T1000 (cell line): ENCODE results near the gene SIPA1.
A peak's percentile ranks its signal among the peaks of the same experiment; 100 is the strongest.
"Not testable (repeated sequence)": the region's sequence is repeated elsewhere in the genome, so short reads cannot be mapped to it uniquely, and the experiment has no call there.

Experiments used
- DNase-seq: peaks from one replicate; lab custom pipeline; 2025; ENCODE audit warnings: mixed read lengths; lab: John Stamatoyannopoulos, UW

The SIPA1 gene

DNA sequence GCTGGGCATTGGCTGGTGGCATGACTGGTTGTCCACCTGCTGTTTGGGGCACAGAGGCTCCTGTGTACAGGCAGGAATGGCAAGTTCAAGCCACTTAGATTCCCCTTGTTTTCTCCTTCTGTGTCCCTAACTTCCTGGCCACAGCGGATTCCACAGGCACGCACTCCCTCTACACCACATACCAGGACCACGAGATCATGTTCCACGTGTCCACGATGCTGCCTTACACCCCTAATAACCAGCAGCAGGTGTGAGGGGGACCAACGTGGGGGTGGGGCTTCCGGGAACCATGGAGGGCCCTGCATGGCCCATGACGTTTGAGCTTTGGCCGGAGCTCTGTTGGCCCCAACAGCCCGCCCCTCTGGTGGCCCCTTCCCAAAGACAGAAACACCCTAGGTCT lies 7.8 kb downstream of the SIPA1 start:
- no peak for DNase-seq

DNA sequence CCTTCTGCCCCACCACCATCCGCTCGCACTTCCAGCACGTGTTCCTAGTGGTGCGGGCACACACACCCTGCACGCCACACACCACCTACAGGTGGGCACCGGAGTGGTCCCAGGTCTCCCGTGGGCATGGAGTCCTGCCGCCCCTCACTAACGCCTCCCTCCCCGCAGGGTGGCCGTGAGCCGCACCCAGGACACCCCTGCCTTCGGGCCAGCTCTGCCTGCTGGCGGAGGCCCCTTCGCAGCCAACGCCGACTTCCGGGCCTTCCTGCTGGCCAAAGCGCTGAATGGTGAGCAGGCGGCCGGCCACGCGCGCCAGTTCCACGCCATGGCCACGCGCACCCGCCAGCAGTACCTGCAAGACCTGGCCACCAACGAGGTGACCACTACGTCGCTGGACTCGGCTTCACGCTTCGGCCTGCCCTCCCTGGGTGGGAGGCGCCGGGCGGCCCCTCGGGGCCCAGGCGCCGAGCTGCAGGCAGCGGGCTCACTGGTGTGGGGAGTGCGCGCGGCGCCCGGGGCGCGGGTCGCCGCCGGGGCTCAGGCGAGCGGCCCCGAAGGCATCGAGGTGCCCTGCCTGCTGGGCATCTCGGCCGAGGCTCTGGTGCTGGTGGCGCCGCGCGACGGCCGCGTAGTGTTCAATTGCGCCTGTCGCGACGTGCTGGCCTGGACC lies 8.5 kb downstream of the SIPA1 start:
- DNase-seq = no peak

- no peak for DNase-seq
Measured at GRCh38 chr11:65646958-65647701, 9.2 kb downstream of the SIPA1 start.

DNA sequence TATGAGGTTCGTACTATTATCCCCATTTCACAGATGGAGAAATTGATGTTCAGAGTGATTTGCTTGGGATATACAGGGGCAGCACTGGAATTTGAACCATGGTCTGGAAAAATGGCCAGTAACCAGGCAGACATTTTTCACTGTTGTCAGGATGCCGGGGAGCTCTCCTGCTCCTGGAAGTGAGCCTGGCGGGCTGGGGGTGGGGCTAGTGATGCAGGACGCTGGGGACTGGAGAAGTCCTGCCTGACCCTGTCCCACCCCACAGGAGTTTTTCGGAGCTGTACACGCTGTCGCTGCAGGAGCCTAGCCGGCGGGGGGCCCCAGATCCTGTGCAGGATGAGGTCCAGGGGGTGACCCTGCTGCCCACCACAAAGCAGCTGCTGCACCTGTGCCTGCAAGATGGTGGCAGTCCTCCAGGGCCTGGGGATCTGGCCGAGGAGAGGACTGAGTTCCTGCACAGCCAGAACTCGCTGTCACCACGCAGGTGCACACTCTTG lies 11.1 kb downstream of the SIPA1 start:
- DNase-seq = no peak

GRCh38 chr11:65649656-65650546 lies 12.0 kb downstream of the SIPA1 start:
- no peak for DNase-seq

GRCh38 chr11:65650547-65651338 lies 12.8 kb downstream of the SIPA1 start:
- DNase-seq = no peak

- no peak for DNase-seq
Measured at GRCh38 chr11:65651339-65651588, 13.4 kb downstream of the SIPA1 start.

DNA sequence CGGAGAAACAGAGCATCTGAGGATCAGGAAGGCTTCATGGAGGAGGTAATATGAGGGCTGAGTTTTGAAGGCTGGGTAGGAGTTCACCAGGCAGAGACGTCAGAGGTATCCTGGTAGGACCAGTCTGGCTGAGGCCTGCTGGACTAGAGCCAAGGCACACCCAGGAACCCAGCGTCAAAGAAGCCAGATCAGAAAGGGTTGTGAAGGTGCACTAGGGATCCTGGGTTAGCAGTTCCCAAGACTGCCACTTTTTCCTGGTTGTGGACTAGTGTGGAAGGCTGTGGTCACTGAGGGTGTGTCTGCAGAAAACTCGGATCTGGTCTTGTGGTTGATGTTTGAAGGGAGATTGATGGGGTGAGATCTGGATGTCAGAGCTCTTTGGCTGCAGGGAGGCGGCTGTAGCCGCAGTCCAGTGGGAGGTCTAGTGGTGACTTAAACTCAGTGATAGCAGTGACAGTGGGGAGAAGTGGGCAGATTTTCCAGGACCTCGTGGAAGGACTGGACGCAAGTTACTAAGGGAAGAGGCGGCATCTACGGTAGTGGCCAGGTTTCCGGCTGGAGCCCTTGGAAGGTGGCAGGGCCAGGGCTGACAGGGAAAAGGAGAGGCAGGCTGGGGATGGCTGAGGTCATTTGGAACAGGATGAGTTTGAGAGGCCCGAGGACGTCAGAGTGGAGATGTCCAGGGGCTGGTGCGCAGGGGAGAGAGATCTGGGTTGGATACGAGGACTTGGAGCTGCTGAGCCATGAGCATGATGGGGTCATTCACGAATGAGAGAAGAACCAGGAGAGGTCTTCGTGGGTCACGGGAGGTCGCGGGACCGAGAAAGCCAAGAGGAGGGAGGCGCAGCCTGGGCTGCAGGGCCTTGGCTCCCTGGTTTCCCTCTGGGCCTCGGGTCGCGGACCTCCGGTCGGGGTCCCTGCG lies 13.9 kb downstream of the SIPA1 start:
- no peak for DNase-seq

- DNase-seq = peak; percentile 95
Measured at GRCh38 chr11:65652511-65653228, 14.8 kb downstream of the SIPA1 start.

- DNase-seq = no peak
Measured at GRCh38 chr11:65653229-65654225, 15.6 kb downstream of the SIPA1 start.

DNA sequence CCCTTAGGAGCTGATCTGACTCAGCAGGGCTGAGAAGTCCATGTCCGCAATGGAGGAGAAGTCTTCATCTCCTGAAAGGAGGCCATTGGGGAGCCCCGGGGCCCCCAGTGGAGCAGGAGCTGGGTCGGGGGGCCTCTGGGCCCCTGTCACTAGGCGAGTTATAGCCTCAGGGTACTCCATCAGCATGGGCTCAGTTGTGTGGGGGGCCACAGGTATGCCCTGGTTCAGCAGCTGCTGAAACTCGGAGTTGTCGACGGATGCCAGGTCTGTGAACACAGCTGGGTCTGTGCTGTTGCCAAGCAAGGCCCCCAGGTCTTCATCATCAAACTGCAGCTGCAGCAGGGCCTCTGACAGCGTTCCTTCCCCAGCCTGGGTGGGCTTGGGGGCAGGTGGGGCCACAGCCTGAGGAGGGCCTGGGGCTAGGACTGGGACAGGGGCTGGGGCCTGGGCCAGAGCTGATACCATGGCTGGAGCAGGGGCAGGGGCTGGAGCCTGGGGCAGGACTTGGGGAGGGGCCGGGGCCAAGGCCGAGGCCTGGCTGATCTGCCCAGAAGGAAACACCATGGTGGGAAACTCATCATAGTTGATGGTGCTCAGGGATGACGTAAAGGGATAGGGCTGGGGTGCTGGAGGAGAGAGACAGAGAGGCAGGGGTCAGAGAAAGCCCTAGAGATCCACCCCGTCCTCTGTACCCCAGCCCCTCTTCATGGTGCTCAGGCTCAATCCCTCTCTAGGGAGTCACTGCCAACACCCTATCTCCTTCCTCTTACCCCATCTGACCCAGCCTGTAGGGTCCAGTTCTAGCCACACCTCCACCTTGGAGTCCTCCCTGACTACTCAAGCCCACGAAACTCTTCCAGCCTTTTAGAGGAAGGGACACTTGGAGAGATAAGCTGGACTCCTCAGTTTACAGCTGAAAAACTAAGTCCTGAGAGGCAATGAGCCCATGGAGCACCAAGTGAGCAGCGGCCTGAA lies 16.8 kb downstream of the SIPA1 start:
- no peak for DNase-seq

DNA sequence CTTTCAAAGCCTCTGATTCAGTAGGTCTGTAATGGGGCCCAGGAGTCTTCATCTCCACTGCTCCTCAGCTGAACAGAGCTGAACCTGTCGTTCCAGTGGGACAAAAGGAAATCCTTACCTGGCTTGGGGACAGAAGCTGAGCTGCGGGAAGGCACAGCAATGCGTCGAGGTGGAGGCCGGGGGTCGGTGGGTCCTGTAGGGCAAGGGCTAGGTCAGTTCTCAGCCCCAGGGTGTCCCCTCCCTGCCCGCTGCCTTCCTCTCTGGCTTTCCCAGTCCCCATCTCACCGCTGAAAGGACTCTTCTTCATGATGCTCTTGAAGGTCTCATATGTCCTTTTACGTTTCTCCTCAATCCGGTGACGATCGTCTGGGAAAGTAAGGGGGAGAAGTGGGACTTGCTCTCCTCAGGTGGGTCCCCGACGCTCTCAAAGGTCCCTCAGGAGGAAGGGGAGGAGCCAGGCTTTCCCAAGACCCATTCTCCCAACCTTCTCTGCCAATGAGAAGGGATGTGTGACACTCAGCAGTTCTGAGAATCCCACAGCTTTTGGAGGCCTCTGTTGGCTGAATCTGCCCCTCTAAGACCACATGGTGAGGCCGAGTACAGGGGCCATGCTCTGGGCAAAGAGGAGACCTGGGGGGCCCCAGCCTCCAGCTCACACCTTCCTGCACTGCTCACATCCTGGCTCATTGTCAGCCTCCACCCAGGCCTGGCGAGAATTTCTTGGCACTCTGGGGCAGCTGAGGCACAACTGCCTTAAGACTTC lies 17.9 kb downstream of the SIPA1 start:
- no peak for DNase-seq

GRCh38 chr11:65657426-65657825 lies 19.5 kb downstream of the SIPA1 start:
- DNase-seq = no peak

DNA sequence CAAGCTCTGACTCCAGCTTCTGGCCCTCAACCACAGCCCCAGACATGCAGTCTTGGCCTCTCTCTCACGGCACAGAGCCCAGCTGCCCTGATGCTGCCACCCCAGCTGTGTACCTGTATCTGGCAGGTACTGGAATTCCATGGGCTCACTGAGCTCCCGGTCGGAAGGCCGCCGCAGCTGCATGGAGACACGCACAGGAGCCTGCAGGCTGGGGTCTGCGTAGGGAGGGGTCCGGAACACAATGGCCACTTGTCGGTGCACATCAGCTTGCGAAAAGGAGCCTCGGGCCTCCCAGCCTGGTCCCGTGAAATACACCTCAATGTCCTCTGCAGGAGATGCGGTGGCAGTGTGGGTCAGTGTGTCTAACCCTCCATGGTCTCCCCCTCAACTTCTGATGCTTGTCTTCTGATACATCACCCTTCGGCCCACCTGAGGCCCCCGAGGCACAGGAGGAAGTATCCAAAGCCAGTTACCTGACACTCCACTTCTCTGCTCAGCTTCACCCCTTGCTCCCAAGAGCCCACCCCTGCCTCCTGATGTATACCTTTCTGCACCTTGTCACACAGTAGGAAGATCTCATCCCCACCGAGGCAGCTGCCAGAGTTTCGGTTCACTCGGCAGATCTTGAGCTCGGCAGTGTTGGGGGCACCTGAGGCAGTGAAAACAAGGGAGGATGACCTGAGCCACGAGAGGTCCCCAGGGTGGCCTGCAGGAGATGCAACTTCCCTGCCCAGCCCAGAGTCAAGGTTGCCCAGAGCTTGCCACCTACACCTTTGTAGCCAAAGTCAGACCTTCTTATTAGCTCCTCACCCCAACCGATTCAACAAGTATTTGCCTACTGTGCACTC lies 20.5 kb downstream of the SIPA1 start:
- DNase-seq = no peak

DNA sequence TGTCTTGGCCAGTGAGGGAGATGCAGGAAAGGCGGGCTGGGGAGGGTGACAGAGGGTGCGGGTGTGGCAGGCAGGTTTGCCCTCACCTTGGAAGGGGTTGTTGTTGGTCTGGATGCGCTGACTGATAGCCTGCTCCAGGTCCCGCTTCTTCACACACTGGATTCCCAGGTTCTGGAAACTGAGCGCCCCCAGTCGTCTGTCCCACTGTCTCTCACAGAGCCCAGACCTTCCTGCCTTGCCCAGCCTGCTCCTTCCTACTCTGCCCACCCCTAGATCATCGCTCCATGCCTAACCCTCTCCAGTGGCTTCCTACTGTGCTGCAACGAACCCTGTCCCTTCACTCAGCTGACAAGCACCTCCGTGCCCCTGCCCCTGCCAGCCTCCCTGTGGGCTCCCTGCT lies 22.1 kb downstream of the SIPA1 start:
- DNase-seq = no peak

DNA sequence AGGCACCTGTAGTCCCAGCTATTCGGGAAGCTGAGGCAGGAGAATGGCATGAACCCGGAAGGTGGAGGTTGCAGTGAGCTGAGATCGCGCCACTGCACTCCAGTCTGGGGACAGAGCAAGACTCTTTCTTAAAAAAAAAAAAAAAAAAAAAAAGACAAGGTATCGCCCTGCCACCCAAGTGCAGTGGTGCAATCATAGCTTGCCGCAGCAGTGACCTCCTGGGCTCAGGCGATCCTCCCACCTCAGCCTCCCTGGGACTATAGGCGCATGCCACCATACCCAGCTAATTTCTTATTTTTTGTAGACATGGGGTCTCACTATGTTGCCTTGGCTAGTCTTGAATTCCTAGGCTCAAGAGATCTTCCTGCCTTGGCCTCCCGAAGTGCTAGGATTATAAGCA lies 23.0 kb downstream of the SIPA1 start:
- not testable (repeated sequence) for DNase-seq
